GM10266 (cell line): ENCODE data around the gene MT1H.

Experiments used
- DNase-seq: peaks from one replicate; pipeline ENCODE4 v3.0.0; 2012; ENCODE audit errors: extremely low spot score
- CTCF ChIP-seq: IDR thresholded peaks from 2 replicates; pipeline ENCODE4 v1.5.1; 2012; ENCODE audit warnings: mild to moderate bottlenecking, low read depth; ENCODE audit not compliant: control insufficient read depth, insufficient read depth; ENCODE audit errors: missing control alignments

The MT1H gene

GRCh38 chr16:56679078-56679730 lies 9.6 kb downstream of the MT1H start:
- DNase-seq = no peak
- no peak for TF ChIP-seq CTCF

GRCh38 chr16:56679818-56680217 lies 10.2 kb downstream of the MT1H start:
- no peak for TF ChIP-seq CTCF
- DNase-seq = no peak

- TF ChIP-seq CTCF = no peak
- peak; percentile 89 for DNase-seq
Observed at GRCh38 chr16:56681939-56682702, 12.5 kb downstream of the MT1H start, which contains the start of gene MT1X. Gene MT1X (plus strand): TSS chr16:56682470. CDS start chr16:56682541, 71 bp downstream.

GRCh38 chr16:56682703-56683397 lies 13.2 kb downstream of the MT1H start:
- no peak for TF ChIP-seq CTCF
- DNase-seq = no peak

- DNase-seq = no peak
- TF ChIP-seq CTCF = no peak
Observed at GRCh38 chr16:56683424-56684172, 14.0 kb downstream of the MT1H start.

GRCh38 chr16:56684256-56684925 lies 14.8 kb downstream of the MT1H start:
- no peak for TF ChIP-seq CTCF

More at GRCh38 chr16:56684256-56684925, 14.8 kb downstream of the MT1H start:
- no peak for DNase-seq
